Measurements from ENCODE around the gene DNAJA3. TPM values are rescaled to one million over a fixed set of nuclear protein-coding genes. Genes with fewer than 3 reads are reported as not detected.

Gene DNAJA3
- total RNA-seq, 2 experiments from 2014 or later = 86.8 to 101 TPM

- H3K4me3 Mint-ChIP-seq = no peak overlapping the region
- H3K27me3 Mint-ChIP-seq = no peaks in the 10 kb centered on the region
- intact Hi-C loops (cut with micrococcal nuclease) = no loop called here
- H3K36me3 Mint-ChIP-seq (ENCODE audit: low read depth) = peaks cover under 1% of the 10 kb centered on the region
- ChIA-PET POLR2A (no interaction called here), CTCF (interaction anchor here (0.7 to 0.9 kb wide), 2 partner anchors 25 to 26 kb away, joined by 3 read pairs; no protein-coding TSS in a partner anchor)
- ATAC-seq = no peak
- DNase-seq = no peak
- no peak overlapping the region for H3K27ac Mint-ChIP-seq
- H3K9me3 Mint-ChIP-seq = no peaks in the 10 kb centered on the region
- TF ChIP-seq CTCF (IDR thresholded peaks at IDR 0.05) = no peak
- peaks cover 4% of the 10 kb centered on the region for H3K4me1 Mint-ChIP-seq (ENCODE audit: low read depth)
These were observed 47.5 kb upstream of the DNAJA3 start for GRCh38 chr16:4378161-4378666.

GRCh38 chr16:4378999-4379690 lies 46.5 kb upstream of the DNAJA3 start:
- DNase-seq (no peak), ATAC-seq (no peak)
- H3K9me3 Mint-ChIP-seq = no peaks in the 10 kb centered on the region
- intact Hi-C loops (cut with micrococcal nuclease) = no loop called here
- TF ChIP-seq CTCF (IDR thresholded peaks at IDR 0.05) = no peak
- peaks cover 4% of the 10 kb centered on the region for H3K4me1 Mint-ChIP-seq (ENCODE audit: low read depth)
- no peaks in the 10 kb centered on the region for H3K27me3 Mint-ChIP-seq
- peaks cover 3% of the 10 kb centered on the region for H3K36me3 Mint-ChIP-seq (ENCODE audit: low read depth)
- no peak overlapping the region for H3K4me3 Mint-ChIP-seq
- H3K27ac Mint-ChIP-seq = no peak overlapping the region
- ChIA-PET POLR2A (interaction anchor here (0.8 to 1.0 kb wide), 2 partner anchors 25 to 47 kb away, joined by 3 to 4 read pairs; no protein-coding TSS in a partner anchor), CTCF (no interaction called here)

- Mint-ChIP-seq H3K9me3 (no peaks in the 10 kb centered on the region), H3K36me3 (ENCODE audit: low read depth) (peaks cover 3% of the 10 kb centered on the region), H3K4me1 (ENCODE audit: low read depth) (peaks cover 2% of the 10 kb centered on the region), H3K4me3 (no peak overlapping the region), H3K27ac (no peak overlapping the region), H3K27me3 (no peaks in the 10 kb centered on the region)
- no peak for TF ChIP-seq CTCF (IDR thresholded peaks at IDR 0.05)
- DNase-seq = no peak
- ChIA-PET CTCF (no interaction called here), POLR2A (no interaction called here)
- ATAC-seq = no peak
- intact Hi-C loops (cut with micrococcal nuclease) = no loop called here
These were observed 45.3 kb upstream of the DNAJA3 start for GRCh38 chr16:4380119-4381063.

- peaks cover 3% of the 10 kb centered on the region for H3K36me3 Mint-ChIP-seq (ENCODE audit: low read depth)
- ChIA-PET CTCF (interaction anchor here (1.1 kb wide), 1 partner anchor 21 kb away, joined by 4 read pairs; no protein-coding TSS in a partner anchor), POLR2A (interaction anchor here (1.0 kb wide), 1 partner anchor 15 kb away, joined by 3 read pairs; no protein-coding TSS in a partner anchor)
- no peak overlapping the region for H3K27ac Mint-ChIP-seq
- no peak for ATAC-seq
- no peak for DNase-seq
- H3K4me3 Mint-ChIP-seq = no peak overlapping the region
- no peak for TF ChIP-seq CTCF (IDR thresholded peaks at IDR 0.05)
- H3K9me3 Mint-ChIP-seq = no peaks in the 10 kb centered on the region
- H3K4me1 Mint-ChIP-seq (ENCODE audit: low read depth) = peaks cover 2% of the 10 kb centered on the region
- no peaks in the 10 kb centered on the region for H3K27me3 Mint-ChIP-seq
- intact Hi-C loops (cut with micrococcal nuclease) = no loop called here
These were observed 44.4 kb upstream of the DNAJA3 start for GRCh38 chr16:4381072-4381934.

Measured in activated CD8-positive, alpha-beta T cell treated with anti-CD3 and anti-CD28 coated beads for 36 hours (primary cell).